ENCODE measurements around the gene MYH7B.

MYH7B gene

DNA sequence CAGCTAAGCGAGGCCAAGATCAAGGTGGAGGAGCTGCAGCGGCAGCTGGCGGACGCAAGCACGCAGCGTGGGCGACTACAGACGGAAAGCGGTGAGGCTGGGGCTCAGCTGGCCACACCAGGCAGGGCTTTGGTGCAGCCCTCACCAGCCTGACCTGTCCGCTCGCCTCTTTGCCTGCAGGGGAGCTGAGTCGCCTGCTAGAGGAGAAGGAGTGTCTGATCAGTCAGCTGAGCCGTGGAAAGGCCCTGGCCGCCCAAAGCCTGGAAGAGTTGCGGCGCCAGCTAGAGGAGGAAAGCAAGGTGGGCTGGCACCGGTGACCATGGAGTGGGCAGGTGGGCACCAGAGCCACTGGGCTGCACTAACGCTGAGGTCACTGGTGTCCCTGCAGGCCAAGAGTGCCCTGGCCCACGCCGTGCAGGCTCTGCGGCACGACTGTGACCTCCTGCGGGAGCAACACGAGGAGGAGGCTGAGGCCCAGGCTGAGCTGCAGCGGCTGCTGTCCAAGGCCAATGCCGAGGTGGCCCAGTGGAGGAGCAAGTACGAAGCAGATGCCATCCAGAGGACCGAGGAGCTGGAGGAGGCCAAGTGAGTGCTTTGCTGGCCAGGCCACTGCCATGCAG lies 42.8 kb downstream of the MYH7B start:
- DNase-seq = no peak
- peaks cover 83% of the 10 kb centered on the region for H3K36me3 Mint-ChIP-seq (ENCODE audit: low read depth)
- H3K4me3 Mint-ChIP-seq = no peak overlapping the region
- no peak overlapping the region for H3K27ac Mint-ChIP-seq
- no peaks in the 10 kb centered on the region for H3K27me3 Mint-ChIP-seq
- no peaks in the 10 kb centered on the region for H3K4me1 Mint-ChIP-seq (ENCODE audit: low read depth)
- H3K9me3 Mint-ChIP-seq = no peaks in the 10 kb centered on the region

DNA sequence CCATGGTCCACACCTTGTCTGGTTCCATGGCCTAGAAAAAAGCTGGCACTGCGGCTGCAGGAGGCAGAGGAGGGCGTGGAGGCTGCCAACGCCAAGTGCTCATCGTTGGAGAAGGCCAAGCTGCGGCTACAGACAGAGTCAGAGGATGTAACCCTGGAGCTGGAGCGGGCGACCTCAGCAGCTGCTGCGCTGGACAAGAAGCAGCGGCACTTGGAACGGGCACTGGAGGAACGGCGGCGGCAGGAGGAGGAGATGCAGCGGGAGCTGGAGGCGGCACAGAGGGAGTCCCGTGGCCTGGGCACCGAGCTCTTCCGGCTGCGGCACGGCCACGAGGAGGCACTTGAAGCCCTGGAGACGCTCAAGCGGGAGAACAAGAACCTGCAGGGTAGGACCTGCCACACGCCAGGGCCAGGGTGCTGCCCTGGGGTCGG lies 43.4 kb downstream of the MYH7B start:
- H3K4me3 Mint-ChIP-seq = no peak overlapping the region
- no peaks in the 10 kb centered on the region for H3K4me1 Mint-ChIP-seq (ENCODE audit: low read depth)
- H3K27ac Mint-ChIP-seq = no peak overlapping the region
- DNase-seq = no peak
- H3K9me3 Mint-ChIP-seq = no peaks in the 10 kb centered on the region
- H3K27me3 Mint-ChIP-seq = no peaks in the 10 kb centered on the region
- peaks cover 85% of the 10 kb centered on the region for H3K36me3 Mint-ChIP-seq (ENCODE audit: low read depth)

DNA sequence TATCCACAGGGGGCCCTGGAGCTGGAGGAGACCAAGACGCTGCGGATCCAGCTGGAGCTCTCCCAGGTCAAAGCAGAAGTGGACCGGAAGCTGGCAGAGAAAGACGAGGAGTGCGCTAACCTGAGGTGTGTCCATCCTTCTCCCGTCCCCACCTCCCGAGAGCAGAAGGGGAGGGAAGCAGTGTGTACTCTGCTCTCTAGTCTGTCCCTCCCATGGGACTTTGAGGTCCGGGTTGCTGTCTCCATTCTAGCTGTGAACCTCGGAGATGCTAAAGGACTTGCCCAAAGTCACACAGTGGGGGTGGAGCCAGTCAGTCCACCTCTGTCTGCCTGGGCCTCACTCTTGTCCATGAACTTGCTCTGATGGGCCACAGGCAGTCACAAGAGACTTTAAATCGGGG lies 44.1 kb downstream of the MYH7B start:
- Mint-ChIP-seq H3K27me3 (no peaks in the 10 kb centered on the region), H3K4me3 (no peak overlapping the region), H3K4me1 (ENCODE audit: low read depth) (no peaks in the 10 kb centered on the region), H3K36me3 (ENCODE audit: low read depth) (peaks cover 87% of the 10 kb centered on the region), H3K27ac (peak overlapping the region; percentile 22), H3K9me3 (no peaks in the 10 kb centered on the region)
- no peak for DNase-seq

DNA sequence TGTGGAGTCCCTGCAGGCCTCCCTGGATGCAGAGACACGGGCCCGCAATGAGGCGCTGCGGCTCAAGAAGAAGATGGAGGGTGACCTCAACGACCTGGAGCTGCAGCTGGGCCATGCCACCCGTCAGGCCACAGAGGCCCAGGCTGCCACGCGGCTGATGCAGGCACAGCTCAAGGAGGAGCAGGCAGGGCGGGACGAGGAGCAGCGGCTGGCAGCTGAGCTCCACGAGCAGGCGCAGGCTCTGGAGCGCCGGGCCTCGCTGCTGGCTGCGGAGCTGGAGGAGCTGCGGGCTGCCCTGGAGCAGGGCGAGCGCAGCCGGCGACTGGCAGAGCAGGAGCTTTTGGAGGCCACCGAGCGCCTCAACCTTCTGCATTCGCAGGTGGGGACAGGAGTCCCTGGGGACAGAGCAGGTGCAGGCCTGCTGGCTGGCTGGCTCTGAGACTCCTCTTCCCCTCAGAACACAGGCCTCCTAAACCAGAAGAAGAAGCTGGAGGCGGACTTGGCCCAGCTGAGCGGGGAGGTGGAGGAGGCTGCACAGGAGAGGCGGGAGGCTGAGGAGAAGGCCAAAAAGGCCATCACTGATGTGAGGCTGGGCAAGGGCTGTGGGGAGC lies 44.7 kb downstream of the MYH7B start:
- H3K4me3 Mint-ChIP-seq = no peak overlapping the region
- H3K4me1 Mint-ChIP-seq (ENCODE audit: low read depth) = no peaks in the 10 kb centered on the region
- DNase-seq = no peak
- H3K36me3 Mint-ChIP-seq (ENCODE audit: low read depth) = peaks cover 92% of the 10 kb centered on the region
- H3K9me3 Mint-ChIP-seq = no peaks in the 10 kb centered on the region
- peak overlapping the region; percentile 57 for H3K27ac Mint-ChIP-seq
- H3K27me3 Mint-ChIP-seq = no peaks in the 10 kb centered on the region

DNA sequence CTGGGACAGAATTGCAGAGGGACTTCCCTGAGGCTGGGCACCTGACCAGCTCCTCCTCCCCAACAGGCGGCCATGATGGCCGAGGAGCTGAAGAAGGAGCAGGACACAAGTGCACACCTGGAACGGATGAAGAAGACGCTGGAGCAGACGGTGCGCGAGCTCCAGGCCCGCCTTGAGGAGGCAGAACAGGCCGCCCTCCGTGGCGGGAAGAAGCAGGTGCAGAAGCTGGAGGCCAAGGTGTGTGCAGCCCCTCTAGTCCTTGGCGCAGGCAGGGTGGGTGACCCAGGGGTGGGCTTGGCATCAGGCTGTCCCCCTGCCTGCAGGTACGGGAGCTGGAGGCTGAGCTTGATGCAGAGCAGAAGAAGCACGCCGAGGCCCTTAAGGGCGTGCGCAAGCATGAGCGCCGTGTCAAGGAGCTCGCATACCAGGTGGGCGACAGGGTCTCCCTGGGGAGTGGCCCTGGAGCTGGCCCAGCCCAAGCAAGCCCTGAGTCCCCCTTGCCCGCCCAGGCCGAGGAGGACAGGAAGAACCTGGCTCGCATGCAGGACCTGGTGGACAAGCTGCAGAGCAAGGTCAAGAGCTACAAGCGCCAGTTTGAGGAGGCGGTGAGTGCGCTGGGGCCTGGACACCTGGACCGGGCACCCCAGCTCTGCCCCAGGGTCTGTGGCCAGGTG lies 45.4 kb downstream of the MYH7B start:
- peak overlapping the region; percentile 57 for H3K27ac Mint-ChIP-seq

DNA sequence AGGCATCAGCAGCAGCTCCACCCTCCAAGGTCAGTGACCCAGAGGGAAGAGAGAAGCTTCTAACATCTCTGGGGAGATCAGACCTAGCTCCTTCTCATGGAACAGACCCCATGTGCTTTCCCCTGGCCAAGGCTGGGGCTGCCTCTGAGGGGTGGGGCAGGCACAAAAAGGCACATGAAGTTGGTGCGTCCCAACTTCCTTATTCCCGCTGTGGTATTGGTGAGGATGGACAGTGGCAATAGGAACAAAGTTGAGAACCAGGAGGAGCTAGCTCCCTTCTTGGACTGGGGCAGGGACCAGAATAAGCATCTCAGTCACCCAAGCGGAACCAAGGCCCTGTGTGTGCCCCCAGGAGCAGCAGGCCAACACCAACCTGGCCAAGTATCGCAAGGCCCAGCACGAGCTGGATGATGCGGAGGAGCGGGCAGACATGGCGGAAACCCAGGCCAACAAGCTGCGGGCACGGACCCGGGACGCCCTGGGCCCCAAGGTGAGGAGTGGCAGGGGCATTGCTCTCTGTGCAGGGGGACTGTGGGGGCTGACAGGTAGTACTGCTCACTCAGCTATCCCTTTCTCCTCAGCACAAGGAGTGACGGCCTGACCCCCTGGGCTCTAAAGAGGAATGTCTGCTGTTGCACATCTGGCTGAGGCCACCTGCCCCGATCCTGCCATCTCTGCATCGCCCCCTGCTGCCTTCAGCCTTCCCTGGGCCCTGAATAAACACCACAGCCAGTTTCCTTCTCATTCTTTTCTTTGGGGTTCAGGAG lies 46.1 kb downstream of the MYH7B start:
- no peak for DNase-seq
- H3K4me1 Mint-ChIP-seq (ENCODE audit: low read depth) = no peaks in the 10 kb centered on the region
- peak overlapping the region; percentile 60 for H3K27ac Mint-ChIP-seq
- H3K4me3 Mint-ChIP-seq = no peak overlapping the region
- peaks cover 92% of the 10 kb centered on the region for H3K36me3 Mint-ChIP-seq (ENCODE audit: low read depth)
- no peaks in the 10 kb centered on the region for H3K9me3 Mint-ChIP-seq
- H3K27me3 Mint-ChIP-seq = no peaks in the 10 kb centered on the region

More for the DNA sequence above, 45.4 kb downstream of the MYH7B start:
- no peak overlapping the region for H3K4me3 Mint-ChIP-seq
- no peak for DNase-seq
- no peaks in the 10 kb centered on the region for H3K4me1 Mint-ChIP-seq (ENCODE audit: low read depth)
- H3K27me3 Mint-ChIP-seq = no peaks in the 10 kb centered on the region
- no peaks in the 10 kb centered on the region for H3K9me3 Mint-ChIP-seq
- peaks cover 93% of the 10 kb centered on the region for H3K36me3 Mint-ChIP-seq (ENCODE audit: low read depth)

DNA sequence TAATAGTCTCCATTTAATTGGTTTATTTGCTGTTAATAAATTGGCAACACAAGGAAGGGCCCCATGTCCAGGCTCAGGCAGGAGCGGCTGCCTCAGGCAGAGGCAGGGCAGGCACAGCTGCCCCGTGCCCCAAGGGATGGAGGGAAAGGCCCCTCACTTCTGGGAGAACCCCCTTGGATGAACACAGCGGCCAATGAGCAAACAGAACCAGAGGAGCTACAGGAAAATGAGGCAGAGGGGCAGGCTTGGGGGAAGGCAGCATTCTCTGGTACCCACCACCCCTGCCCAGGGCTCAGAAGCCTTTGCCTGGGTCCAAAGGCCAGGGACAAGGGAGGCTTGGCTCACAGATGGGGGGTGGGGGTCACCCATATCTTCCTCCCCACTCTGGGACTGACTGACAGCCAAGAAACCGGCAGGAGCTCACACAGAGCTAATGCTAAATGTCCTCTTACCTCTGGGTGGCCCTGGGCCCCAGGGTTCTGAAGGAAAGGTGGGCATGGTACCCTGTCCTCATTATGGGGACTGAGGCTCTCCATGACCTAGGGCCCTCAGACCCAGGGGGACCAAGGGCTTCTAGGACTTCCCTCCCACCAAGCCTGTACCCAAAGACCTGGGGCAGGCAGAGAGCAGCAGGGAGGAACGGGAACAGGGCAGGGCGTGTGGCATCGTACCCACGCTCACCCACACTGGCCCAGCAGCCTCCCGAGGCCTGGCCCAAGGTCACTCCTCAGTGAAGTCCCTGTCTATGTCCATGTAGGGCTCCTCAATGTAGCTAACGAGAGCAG lies 47.0 kb downstream of the MYH7B start:
- Mint-ChIP-seq H3K9me3 (no peaks in the 10 kb centered on the region), H3K36me3 (ENCODE audit: low read depth) (peaks cover 94% of the 10 kb centered on the region), H3K27me3 (no peaks in the 10 kb centered on the region), H3K4me3 (no peak overlapping the region), H3K4me1 (ENCODE audit: low read depth) (no peaks in the 10 kb centered on the region), H3K27ac (peak overlapping the region; percentile 18)
- no peak for DNase-seq

DNA sequence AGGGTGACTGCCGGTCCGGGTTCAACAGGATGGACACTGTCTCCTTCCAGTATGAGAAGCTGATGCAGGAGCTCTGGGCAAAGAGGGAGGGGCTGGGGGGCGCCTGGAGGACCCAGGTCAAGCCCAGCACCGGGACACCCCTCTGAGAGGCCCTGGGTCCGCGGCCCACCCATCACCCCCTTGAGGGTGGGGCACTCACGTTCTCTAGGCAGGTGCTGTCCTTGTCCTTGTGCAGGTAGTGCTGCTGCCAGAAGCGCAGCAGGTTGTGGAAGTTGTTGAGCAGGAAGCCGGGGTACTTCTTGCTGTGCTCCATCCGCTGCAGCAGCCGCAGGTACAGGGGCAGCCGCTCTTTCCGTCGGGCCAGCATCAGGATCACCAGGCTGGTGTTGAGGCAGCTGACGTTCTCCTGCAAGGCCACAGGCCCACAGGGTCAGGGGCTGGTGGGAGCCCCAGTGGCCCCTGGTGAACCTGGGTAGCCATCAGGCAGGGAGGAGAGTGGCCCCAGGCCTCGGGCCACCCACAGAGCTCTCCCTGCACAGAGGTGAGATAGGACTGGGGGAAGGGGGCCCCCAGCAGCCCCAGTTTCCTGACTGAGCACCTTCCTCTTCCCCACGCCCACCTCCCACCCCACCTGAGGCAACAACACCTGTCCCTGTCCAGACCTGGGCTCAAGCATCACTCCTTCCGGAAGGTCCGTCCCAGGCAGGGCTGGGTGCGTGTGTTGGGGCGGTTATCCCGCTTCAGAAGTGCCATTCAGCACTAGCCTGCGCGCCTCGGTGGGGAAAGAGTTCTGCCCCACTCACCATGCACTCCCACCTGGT lies 47.8 kb downstream of the MYH7B start:
- Mint-ChIP-seq H3K9me3 (no peaks in the 10 kb centered on the region), H3K27ac (no peak overlapping the region), H3K27me3 (no peaks in the 10 kb centered on the region), H3K36me3 (ENCODE audit: low read depth) (peaks cover 94% of the 10 kb centered on the region), H3K4me1 (ENCODE audit: low read depth) (no peaks in the 10 kb centered on the region), H3K4me3 (no peak overlapping the region)
- DNase-seq = no peak

DNA sequence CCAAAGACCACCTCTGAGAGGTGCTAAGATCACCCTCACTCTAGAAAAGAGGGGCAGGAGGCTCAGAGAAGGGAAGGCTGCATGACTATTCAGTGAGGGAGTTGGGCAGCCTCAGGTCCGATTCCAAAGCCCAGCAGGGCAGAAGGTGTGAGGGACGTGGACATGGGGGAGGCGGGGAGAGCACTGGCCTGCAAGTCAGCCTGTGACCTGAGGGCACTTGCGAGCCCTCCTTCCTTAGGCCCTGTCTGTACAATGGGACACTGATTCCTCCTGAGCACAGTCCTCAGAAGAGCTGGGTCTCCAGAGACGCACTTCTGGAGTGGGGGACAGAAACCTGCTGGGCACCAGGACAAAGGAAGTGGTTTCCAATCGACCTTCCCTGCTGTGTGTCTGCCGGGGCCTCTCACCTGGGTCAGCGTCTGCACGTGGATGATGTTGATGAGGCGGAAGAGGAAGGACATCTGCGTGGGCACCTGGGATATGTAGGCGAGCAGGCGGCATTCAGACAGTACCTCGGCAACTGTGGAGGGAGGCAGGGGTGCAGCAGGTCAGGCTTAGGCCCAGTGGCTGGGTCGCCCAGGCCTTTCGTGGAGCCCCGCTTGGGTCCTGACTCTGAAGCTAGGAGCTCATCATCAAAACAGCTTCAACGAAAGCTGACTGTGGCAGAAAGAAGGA lies 48.5 kb downstream of the MYH7B start:
- Mint-ChIP-seq H3K9me3 (no peaks in the 10 kb centered on the region), H3K36me3 (ENCODE audit: low read depth) (peaks cover 94% of the 10 kb centered on the region), H3K27me3 (no peaks in the 10 kb centered on the region), H3K27ac (peak overlapping the region; percentile 14), H3K4me1 (ENCODE audit: low read depth) (no peaks in the 10 kb centered on the region), H3K4me3 (no peak overlapping the region)
- no peak for DNase-seq

DNA sequence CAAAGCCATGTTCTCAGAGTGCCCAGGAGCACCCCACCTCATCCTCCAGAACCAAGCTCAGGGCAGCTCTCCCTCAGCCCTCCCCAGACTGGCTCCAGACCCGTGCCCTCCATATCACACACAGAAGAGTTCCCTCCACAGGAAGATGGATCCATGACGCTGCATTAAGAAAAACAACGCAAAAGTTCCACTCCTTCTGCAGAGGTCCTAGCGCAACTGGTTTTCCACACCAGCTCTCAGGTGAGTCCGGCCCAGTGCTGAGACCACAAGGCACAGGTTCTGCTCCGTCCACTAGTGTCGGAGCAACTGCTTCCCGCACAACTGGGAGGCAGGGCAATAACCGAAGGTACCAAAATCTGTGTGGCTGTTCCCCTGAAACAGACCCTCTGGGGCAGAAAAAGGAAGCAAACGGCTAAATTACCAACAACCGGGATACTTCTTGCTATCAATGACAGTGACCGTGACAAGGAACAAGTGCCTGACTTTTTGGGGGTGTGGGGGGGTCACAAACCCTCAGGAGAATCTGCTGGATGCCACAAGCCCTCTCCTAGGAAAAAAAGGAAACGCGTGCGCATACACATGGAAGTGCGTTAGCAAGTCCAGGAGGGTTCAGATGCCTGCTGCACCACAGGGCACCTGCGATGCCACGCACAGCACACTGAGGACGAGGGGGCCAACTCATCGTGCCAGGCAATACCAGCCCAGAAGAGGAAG lies 49.2 kb downstream of the MYH7B start:
- no peak for DNase-seq
- Mint-ChIP-seq H3K9me3 (no peaks in the 10 kb centered on the region), H3K4me1 (ENCODE audit: low read depth) (no peaks in the 10 kb centered on the region), H3K36me3 (ENCODE audit: low read depth) (peaks cover 96% of the 10 kb centered on the region), H3K4me3 (no peak overlapping the region), H3K27ac (peak overlapping the region; percentile 52), H3K27me3 (no peaks in the 10 kb centered on the region)

Data from activated T-cell treated with anti-CD3 and anti-CD28 coated beads, Interleukin-2, amount 50 U/mL, for 24 hours (primary cell).